ENCODE measurements around the gene FER.
"Not testable (repeated sequence)": the region's sequence is repeated elsewhere in the genome, so short reads cannot be mapped to it uniquely, and the experiment has no call there.

FER gene

GRCh38 chr5:109168151-109168550 is 420.5 kb downstream of the FER start:
- TF ChIP-seq CTCF (conservative IDR thresholded peaks at IDR 0.05): no peak
- no peak for TF ChIP-seq ZFX (IDR thresholded peaks at IDR 0.05)
- H3K27ac ChIP-seq: no peak overlapping the region

GRCh38 chr5:109170629-109171350 is 423.1 kb downstream of the FER start:
- H3K27ac ChIP-seq: no peak overlapping the region
- TF ChIP-seq CTCF (conservative IDR thresholded peaks at IDR 0.05): no peak
- no peak for TF ChIP-seq ZFX (IDR thresholded peaks at IDR 0.05)

- H3K27ac ChIP-seq: not testable (repeated sequence)
These were observed 423.9 kb downstream of the FER start for GRCh38 chr5:109171437-109172073.

- TF ChIP-seq ZFX (IDR thresholded peaks at IDR 0.05): no peak
- no peak for TF ChIP-seq CTCF (conservative IDR thresholded peaks at IDR 0.05)
- no peak overlapping the region for H3K27ac ChIP-seq
These were observed 425.5 kb downstream of the FER start for GRCh38 chr5:109173036-109173794.

GRCh38 chr5:109177227-109177626 is 429.5 kb downstream of the FER start:
- TF ChIP-seq ZFX (IDR thresholded peaks at IDR 0.05): no peak
- TF ChIP-seq CTCF (conservative IDR thresholded peaks at IDR 0.05): no peak
- H3K27ac ChIP-seq: no peak overlapping the region

- no peak overlapping the region for H3K27ac ChIP-seq
- no peak for TF ChIP-seq ZFX (IDR thresholded peaks at IDR 0.05)
- TF ChIP-seq CTCF (conservative IDR thresholded peaks at IDR 0.05): no peak
These were observed 430.1 kb downstream of the FER start for GRCh38 chr5:109177782-109178181.

GRCh38 chr5:109180668-109181067 is 433.0 kb downstream of the FER start:
- H3K27ac ChIP-seq: no peak overlapping the region
- TF ChIP-seq ZFX (IDR thresholded peaks at IDR 0.05): no peak
- TF ChIP-seq CTCF (conservative IDR thresholded peaks at IDR 0.05): no peak
